ENCODE data around the gene NDC80.

NDC80 gene

GRCh38 chr18:2559249-2559648 is 12.1 kb upstream of the NDC80 start:
- no peak for DNase-seq

- no peak for DNase-seq
Measured at GRCh38 chr18:2564373-2564772, 7.0 kb upstream of the NDC80 start.

- no peak for DNase-seq
Measured at GRCh38 chr18:2568129-2568528, 3.2 kb upstream of the NDC80 start.

GRCh38 chr18:2568605-2569004 is 2.8 kb upstream of the NDC80 start:
- DNase-seq = no peak

GRCh38 chr18:2569338-2570207 is 1.8 kb upstream of the NDC80 start:
- no peak for DNase-seq

- peak; percentile 70 for DNase-seq
Measured at GRCh38 chr18:2570772-2571199, 571 bp upstream of the NDC80 start.

- DNase-seq = peak; percentile 32
Measured at GRCh38 chr18:2572171-2572569, 813 bp downstream of the NDC80 start.

GRCh38 chr18:2572892-2573291 is 1.5 kb downstream of the NDC80 start:
- DNase-seq = no peak

- DNase-seq = no peak
Measured at GRCh38 chr18:2573408-2573807, 2.1 kb downstream of the NDC80 start.

- DNase-seq = no peak
Measured at GRCh38 chr18:2587788-2588187, 16.4 kb downstream of the NDC80 start.

GRCh38 chr18:2588666-2589344 is 17.4 kb downstream of the NDC80 start:
- DNase-seq = no peak

GRCh38 chr18:2589345-2590068 is 18.1 kb downstream of the NDC80 start:
- DNase-seq = no peak

- DNase-seq = no peak
Measured at GRCh38 chr18:2590303-2590702, 18.9 kb downstream of the NDC80 start.

GRCh38 chr18:2597639-2598038 is 26.3 kb downstream of the NDC80 start:
- DNase-seq = no peak

- no peak for DNase-seq
Measured at GRCh38 chr18:2602844-2603243, 31.5 kb downstream of the NDC80 start.

GRCh38 chr18:2606335-2606734 is 35.0 kb downstream of the NDC80 start:
- DNase-seq = no peak

- DNase-seq = no peak
Measured at GRCh38 chr18:2609604-2610003, 38.2 kb downstream of the NDC80 start.

GRCh38 chr18:2610549-2610948 is 39.2 kb downstream of the NDC80 start:
- no peak for DNase-seq

GRCh38 chr18:2612996-2613395 is 41.6 kb downstream of the NDC80 start:
- DNase-seq = no peak

- DNase-seq = no peak
Measured at GRCh38 chr18:2617401-2617998, 46.1 kb downstream of the NDC80 start.

- DNase-seq = no peak
Measured at GRCh38 chr18:2618009-2618408, 46.7 kb downstream of the NDC80 start.

GRCh38 chr18:2625217-2625616 is 53.9 kb downstream of the NDC80 start:
- DNase-seq = no peak

GRCh38 chr18:2627821-2628276 is 56.5 kb downstream of the NDC80 start:
- DNase-seq = peak; percentile 80
